ENCODE measurements around the gene OXTR.

Gene OXTR

GRCh38 chr3:8767256-8767666, 2.2 kb downstream of the OXTR start:
- DNase-seq = no peak

GRCh38 chr3:8766148-8766547, 3.3 kb downstream of the OXTR start:
- DNase-seq = no peak

- DNase-seq = peak; percentile 31
Observed at GRCh38 chr3:8765528-8765927, 3.9 kb downstream of the OXTR start.

GRCh38 chr3:8764528-8764927, 4.9 kb downstream of the OXTR start:
- peak; percentile 14 for DNase-seq

- peak; percentile 60 for DNase-seq
Observed at GRCh38 chr3:8762607-8763377, 6.6 kb downstream of the OXTR start.

GRCh38 chr3:8761866-8762265, 7.5 kb downstream of the OXTR start:
- DNase-seq = no peak

GRCh38 chr3:8760506-8760905, 8.9 kb downstream of the OXTR start:
- DNase-seq = no peak

GRCh38 chr3:8760091-8760490, 9.3 kb downstream of the OXTR start:
- DNase-seq = no peak

- DNase-seq = peak; percentile 45
Observed at GRCh38 chr3:8759038-8759707, 10.2 kb downstream of the OXTR start.

- peak; percentile 95 for DNase-seq
Observed at GRCh38 chr3:8757551-8758518, 11.6 kb downstream of the OXTR start.

- DNase-seq = no peak
Observed at GRCh38 chr3:8756671-8757070, 12.7 kb downstream of the OXTR start.

GRCh38 chr3:8755564-8756237, 13.7 kb downstream of the OXTR start:
- DNase-seq = peak; percentile 46

- DNase-seq = no peak
Observed at GRCh38 chr3:8755097-8755496, 14.3 kb downstream of the OXTR start.

GRCh38 chr3:8752832-8753231, 16.6 kb downstream of the OXTR start:
- DNase-seq = no peak

GRCh38 chr3:8749316-8749715, 20.1 kb downstream of the OXTR start:
- no peak for DNase-seq

GRCh38 chr3:8746780-8747345, 22.6 kb downstream of the OXTR start:
- no peak for DNase-seq

- DNase-seq = no peak
Observed at GRCh38 chr3:8745619-8746370, 23.6 kb downstream of the OXTR start.

- DNase-seq = no peak
Observed at GRCh38 chr3:8743911-8744310, 25.5 kb downstream of the OXTR start.

GRCh38 chr3:8743021-8743601, 26.3 kb downstream of the OXTR start:
- peak; percentile 91 for DNase-seq

- peak; percentile 96 for DNase-seq
Observed at GRCh38 chr3:8741581-8742261, 27.7 kb downstream of the OXTR start.

All from EL (cell line).